HL-60 (cell line): Measurements from ENCODE around the gene ERCC3.

Experiments
- DNase-seq, 2 experiments: peaks; one replicate each; pipeline ENCODE4 v3.0.0-alpha.2; 2010 to 2020; ENCODE audit warnings: low read depth in 1 of 2, low spot score in 1 of 2
- H3K27ac ChIP-seq: fragments of 250-450 bp; sonication (Bioruptor Pico); replicated peaks from 2 replicates; pipeline ENCODE4 v1.5.1; 2020; ENCODE audit warnings: mild to moderate bottlenecking, moderate library complexity
- H3K27me3 ChIP-seq: fragments of 250-450 bp; sonication (Bioruptor Pico); 2 replicates; pipeline ENCODE4 v1.5.1; 2021; ENCODE audit warnings: mild to moderate bottlenecking, moderate library complexity; ENCODE audit not compliant: insufficient read depth, poor library complexity, severe bottlenecking
- H3K4me3 ChIP-seq: replicated peaks from 2 replicates; pipeline ENCODE4 v1.5.1; 2011; ENCODE audit warnings: mild to moderate bottlenecking, control low read depth, low read length; ENCODE audit not compliant: insufficient read depth
- CTCF ChIP-seq: IDR thresholded peaks from one replicate; pipeline ENCODE4 v1.5.1; 2011; ENCODE audit warnings: low read length, control low read depth, inconsistent platforms; ENCODE audit not compliant: insufficient read depth
- GABPA ChIP-seq: IDR thresholded peaks from 2 replicates; pipeline ENCODE4 v1.6.1; 2012; ENCODE audit warnings: low read depth
- POLR2AphosphoS5 ChIP-seq: IDR thresholded peaks from 2 replicates; pipeline ENCODE4 v1.6.1; 2012; ENCODE audit warnings: low read depth
- REST ChIP-seq: IDR thresholded peaks from 2 replicates; pipeline ENCODE4 v1.6.1; 2012; ENCODE audit warnings: low read depth; ENCODE audit not compliant: insufficient replicate concordance
- SPI1 ChIP-seq: IDR thresholded peaks from 2 replicates; pipeline ENCODE4 v1.6.1; 2012; ENCODE audit warnings: low read depth, mild to moderate bottlenecking, borderline replicate concordance

Gene ERCC3

GRCh38 chr2:127279781-127280180, 14.2 kb downstream of the ERCC3 start:
- H3K27ac ChIP-seq: no peak overlapping the region

GRCh38 chr2:127278959-127279358, 15.0 kb downstream of the ERCC3 start:
- Histone ChIP-seq H3K4me3 (no peak overlapping the region), H3K27ac (no peak overlapping the region), H3K27me3 (no peaks in the 10 kb centered on the region)
- DNase-seq: no peak
- TF ChIP-seq SPI1: no peak
- TF ChIP-seq REST: no peak
- TF ChIP-seq POLR2AphosphoS5: no peak
- no peak for TF ChIP-seq GABPA
- TF ChIP-seq CTCF: no peak

More at GRCh38 chr2:127279781-127280180, 14.2 kb downstream of the ERCC3 start:
- TF ChIP-seq CTCF: no peak
- TF ChIP-seq REST: no peak
- no peak for TF ChIP-seq POLR2AphosphoS5
- DNase-seq: no peak
- H3K27me3 ChIP-seq: no peaks in the 10 kb centered on the region
- no peak overlapping the region for H3K4me3 ChIP-seq

GRCh38 chr2:127277028-127277427, 16.9 kb downstream of the ERCC3 start:
- no peaks in the 10 kb centered on the region for H3K27me3 ChIP-seq
- TF ChIP-seq SPI1: no peak
- no peak for TF ChIP-seq REST
- no peak for TF ChIP-seq POLR2AphosphoS5
- no peak for TF ChIP-seq CTCF
- TF ChIP-seq GABPA: no peak
- no peak overlapping the region for H3K4me3 ChIP-seq
- no peak overlapping the region for H3K27ac ChIP-seq
- DNase-seq: no peak
